ENCODE measurements around the gene MAG. TPM values are rescaled to one million over a fixed set of nuclear protein-coding genes. Genes with fewer than 3 reads are reported as not detected.

Gene MAG
- total RNA-seq, 2 experiments from 2014 or later = not detected

- Mint-ChIP-seq H3K36me3 (ENCODE audit: low read depth) (peaks cover 41% of the 10 kb centered on the region), H3K27me3 (peaks cover 24% of the 10 kb centered on the region), H3K4me1 (ENCODE audit: low read depth) (no peaks in the 10 kb centered on the region), H3K4me3 (no peak overlapping the region), H3K9me3 (no peaks in the 10 kb centered on the region), H3K27ac (no peak overlapping the region)
- DNase-seq (peak in 1 of 14 experiments; percentile 19), ATAC-seq (ENCODE audit: poor library complexity) (no peak)
- intact Hi-C loops (cut with DNase I, micrococcal nuclease) = no loop called here
- no peak for TF ChIP-seq CTCF (IDR thresholded peaks at IDR 0.05)
- Histone ChIP-seq H3K27me3 (ENCODE audit: control insufficient read depth in 1 of 2, insufficient read depth in 2 of 2, low read length in 2 of 2) (peaks cover 3 to 6% of the 10 kb centered on the region in 2 experiments), H3K36me3 (ENCODE audit: insufficient read depth, low read length) (peaks cover 47% of the 10 kb centered on the region), H3K4me3 (ENCODE audit: low read length) (no peak overlapping the region), H3K9me3 (ENCODE audit: control insufficient read depth in 1 of 2, insufficient read depth in 1 of 2, low read length in 2 of 2) (no peaks in the 10 kb centered on the region), H3K27ac (ENCODE audit: low read depth in 1 of 2, low read length in 2 of 2) (no peak overlapping the region), H3K4me1 (ENCODE audit: insufficient read depth, low read length) (peaks cover 9% of the 10 kb centered on the region)
- CTCF ChIA-PET = no interaction called here
- POLR2A ChIA-PET = interaction anchor here (1.2 to 1.3 kb wide), 2 partner anchors 12 to 16 kb away, joined by 3 read pairs; no protein-coding TSS in a partner anchor
Observed at GRCh38 chr19:35279374-35279773, 12.6 kb upstream of the MAG start.

GRCh38 chr19:35279985-35280821, 11.8 kb upstream of the MAG start:
- no peaks in the 10 kb centered on the region for H3K4me1 Mint-ChIP-seq (ENCODE audit: low read depth)
- peak overlapping the region; percentile 59 for H3K27ac Mint-ChIP-seq
- H3K9me3 ChIP-seq (ENCODE audit: control insufficient read depth in 1 of 2, insufficient read depth in 1 of 2, low read length in 2 of 2) = no peaks in the 10 kb centered on the region
- DNase-seq = peak in 1 of 14 experiments; percentile 21
- no peak overlapping the region for H3K4me3 Mint-ChIP-seq
- H3K36me3 Mint-ChIP-seq (ENCODE audit: low read depth) = peaks cover 34% of the 10 kb centered on the region
- TF ChIP-seq CTCF (IDR thresholded peaks at IDR 0.05) = no peak
- CTCF ChIA-PET = no interaction called here
- no peak overlapping the region for H3K4me3 ChIP-seq (ENCODE audit: low read length)
- peaks cover 29% of the 10 kb centered on the region for H3K27me3 Mint-ChIP-seq
- POLR2A ChIA-PET = interaction anchor here (0.6 to 1.3 kb wide), 3 partner anchors 13 to 16 kb away, joined by 3 read pairs; no protein-coding TSS in a partner anchor
- H3K27me3 ChIP-seq (ENCODE audit: control insufficient read depth in 1 of 2, insufficient read depth in 2 of 2, low read length in 2 of 2) = peaks cover 3 to 6% of the 10 kb centered on the region in 2 experiments
- intact Hi-C loops (cut with DNase I, micrococcal nuclease) = no loop called here
- no peak overlapping the region for H3K27ac ChIP-seq (ENCODE audit: low read depth in 1 of 2, low read length in 2 of 2)
- H3K4me1 ChIP-seq (ENCODE audit: insufficient read depth, low read length) = peaks cover 9% of the 10 kb centered on the region
- peak; percentile 12 for ATAC-seq (ENCODE audit: poor library complexity)
- peaks cover 39% of the 10 kb centered on the region for H3K36me3 ChIP-seq (ENCODE audit: insufficient read depth, low read length)
- H3K9me3 Mint-ChIP-seq = no peaks in the 10 kb centered on the region

GRCh38 chr19:35281303-35281702, 10.7 kb upstream of the MAG start:
- H3K27me3 ChIP-seq (ENCODE audit: control insufficient read depth in 1 of 2, insufficient read depth in 2 of 2, low read length in 2 of 2) = peaks cover 3 to 6% of the 10 kb centered on the region in 2 experiments
- intact Hi-C loops (cut with DNase I, micrococcal nuclease) = no loop called here
- peaks cover 9% of the 10 kb centered on the region for H3K4me1 ChIP-seq (ENCODE audit: insufficient read depth, low read length)
- Mint-ChIP-seq H3K4me3 (no peak overlapping the region), H3K9me3 (no peaks in the 10 kb centered on the region), H3K27ac (no peak overlapping the region), H3K36me3 (ENCODE audit: low read depth) (peaks cover 24% of the 10 kb centered on the region), H3K4me1 (ENCODE audit: low read depth) (no peaks in the 10 kb centered on the region), H3K27me3 (peaks cover 32% of the 10 kb centered on the region)
- peaks cover 30% of the 10 kb centered on the region for H3K36me3 ChIP-seq (ENCODE audit: insufficient read depth, low read length)
- H3K4me3 ChIP-seq (ENCODE audit: low read length) = no peak overlapping the region
- H3K9me3 ChIP-seq (ENCODE audit: control insufficient read depth in 1 of 2, insufficient read depth in 1 of 2, low read length in 2 of 2) = no peaks in the 10 kb centered on the region
- ChIA-PET CTCF (no interaction called here), POLR2A (no interaction called here)
- peak in 1 of 14 experiments; percentile 24 for DNase-seq
- H3K27ac ChIP-seq (ENCODE audit: low read depth in 1 of 2, low read length in 2 of 2) = no peak overlapping the region
- no peak for TF ChIP-seq CTCF (IDR thresholded peaks at IDR 0.05)
- ATAC-seq (ENCODE audit: poor library complexity) = no peak

Data from CD4-positive, alpha-beta T cell (primary cell).